ENCODE data around the gene GNAT1. TPM values are rescaled to one million over a fixed set of nuclear protein-coding genes. Genes with fewer than 3 reads are reported as not detected.
"Not testable (repeated sequence)": the region's sequence is repeated elsewhere in the genome, so short reads cannot be mapped to it uniquely, and the experiment has no call there.

The GNAT1 gene
- total RNA-seq, 6 donors from 2014 or later: 0.10 to 0.40 TPM; not detected in 4

- DNase-seq: peak; percentile 45 to 87
- Histone ChIP-seq H3K27ac (peak overlapping the region; percentile 59 to 89 (median 71)), H3K4me1 (peaks cover 21 to 35% (median 25%) of the 10 kb centered on the region in 4 donors), H3K27me3 (no peaks in the 10 kb centered on the region), H3K4me3 (peak overlapping the region; percentile 57 to 73 (median 62)), H3K36me3 (no peaks in the 10 kb centered on the region), H3K9me3 (no peaks in the 10 kb centered on the region)
- ATAC-seq (ENCODE audit: low FRiP score in 2 of 2): peak in 1 of 2 donors; percentile 51
- TF ChIP-seq EP300 (IDR thresholded peaks at IDR 0.05): no peak
- TF ChIP-seq POLR2A (IDR thresholded peaks at IDR 0.05): no peak
- TF ChIP-seq CTCF (IDR thresholded peaks at IDR 0.05): no peak
- TF ChIP-seq POLR2AphosphoS5 (IDR thresholded peaks at IDR 0.05): no peak
- WGBS, 2 donors: 1 to 5% methylated on average over 8 to 39 of the region's 40 CpGs
Observed at GRCh38 chr3:50226888-50227389, 35.5 kb downstream of the GNAT1 start.

GRCh38 chr3:50227390-50228183 lies 36.2 kb downstream of the GNAT1 start:
- ATAC-seq (ENCODE audit: low FRiP score in 2 of 2): peak; percentile 96
- TF ChIP-seq CTCF (IDR thresholded peaks at IDR 0.05) (peak; percentile 93 to 99 (median 96)), EP300 (IDR thresholded peaks at IDR 0.05) (no peak), POLR2A (IDR thresholded peaks at IDR 0.05) (peak in 2 of 4 donors; percentile 13 to 59), POLR2AphosphoS5 (IDR thresholded peaks at IDR 0.05) (peak; percentile 59 to 66)
- Histone ChIP-seq H3K4me3 (peak overlapping the region; percentile 57 to 73 (median 62)), H3K27ac (peak overlapping the region; percentile 65 to 89 (median 80)), H3K9me3 (no peaks in the 10 kb centered on the region), H3K36me3 (no peaks in the 10 kb centered on the region), H3K27me3 (no peaks in the 10 kb centered on the region), H3K4me1 (peaks cover 21 to 35% (median 25%) of the 10 kb centered on the region in 4 donors)
- WGBS, 2 donors: 3 to 5% methylated on average over 30 to 42 of the region's 51 CpGs
- DNase-seq: peak; percentile 96 to 98

- not testable (repeated sequence) for ATAC-seq (ENCODE audit: low FRiP score in 2 of 2); H3K27me3 ChIP-seq; H3K36me3 ChIP-seq; H3K9me3 ChIP-seq; DNase-seq
- peaks cover 21 to 35% (median 25%) of the 10 kb centered on the region in 4 donors for H3K4me1 ChIP-seq
- peak overlapping the region in 3 of 4 donors; percentile 57 to 73 (median 58) for H3K4me3 ChIP-seq
- H3K27ac ChIP-seq: peak overlapping the region; percentile 65 to 89 (median 80)
- 43 to 59% methylated on average over 13 to 15 of the region's 15 CpGs for WGBS, 2 donors
Observed at GRCh38 chr3:50228184-50228763, 36.9 kb downstream of the GNAT1 start.

- no peak overlapping the region for H3K4me3 ChIP-seq
- H3K4me1 ChIP-seq: peaks cover 21 to 37% (median 27%) of the 10 kb centered on the region in 4 donors
- DNase-seq: no peak
- no peaks in the 10 kb centered on the region for H3K9me3 ChIP-seq
- H3K27me3 ChIP-seq: no peaks in the 10 kb centered on the region
- 98 to 100% methylated on average over 3 of the region's 3 CpGs for WGBS, 2 donors
- TF ChIP-seq POLR2A (IDR thresholded peaks at IDR 0.05) (no peak), POLR2AphosphoS5 (IDR thresholded peaks at IDR 0.05) (no peak), EP300 (IDR thresholded peaks at IDR 0.05) (no peak), CTCF (IDR thresholded peaks at IDR 0.05) (no peak)
- ATAC-seq (ENCODE audit: low FRiP score in 2 of 2): no peak
- peak overlapping the region in 3 of 4 donors; percentile 27 to 71 (median 67) for H3K27ac ChIP-seq
- H3K36me3 ChIP-seq: no peaks in the 10 kb centered on the region
Observed at GRCh38 chr3:50229490-50229889, 38.1 kb downstream of the GNAT1 start.

GRCh38 chr3:50230104-50230793 lies 38.8 kb downstream of the GNAT1 start:
- H3K27ac ChIP-seq: peak overlapping the region; percentile 27 to 71 (median 52)

More at GRCh38 chr3:50230104-50230793, 38.8 kb downstream of the GNAT1 start:
- H3K36me3 ChIP-seq: no peaks in the 10 kb centered on the region
- no peaks in the 10 kb centered on the region for H3K9me3 ChIP-seq
- no peaks in the 10 kb centered on the region for H3K27me3 ChIP-seq
- ATAC-seq (ENCODE audit: low FRiP score in 2 of 2) (no peak), DNase-seq (no peak)
- peaks cover 29 to 44% (median 35%) of the 10 kb centered on the region in 4 donors for H3K4me1 ChIP-seq
- no peak for TF ChIP-seq POLR2A (IDR thresholded peaks at IDR 0.05)
- no peak for TF ChIP-seq POLR2AphosphoS5 (IDR thresholded peaks at IDR 0.05)
- no peak for TF ChIP-seq EP300 (IDR thresholded peaks at IDR 0.05)
- no peak for TF ChIP-seq CTCF (IDR thresholded peaks at IDR 0.05)
- H3K4me3 ChIP-seq: no peak overlapping the region
- WGBS, 2 donors: 57 to 85% methylated on average over 6 to 8 of the region's 8 CpGs

Measured in upper lobe of left lung (tissue), 6 donors.